GM12874 (cell line): ENCODE data around the gene RPS6KL1.

ENCODE experiments used
- CTCF ChIP-seq: IDR thresholded peaks from 2 replicates; pipeline ENCODE4 v1.5.1; 2011; ENCODE audit warnings: low read depth, mild to moderate bottlenecking, control low read depth, low read length, moderate library complexity; ENCODE audit not compliant: insufficient read depth

Gene RPS6KL1

GRCh38 chr14:74945261-74945851, 22.3 kb upstream of the RPS6KL1 start:
- TF ChIP-seq CTCF: peak; percentile 62

- no peak for TF ChIP-seq CTCF
These were observed 19.5 kb upstream of the RPS6KL1 start for GRCh38 chr14:74942608-74943007.

- TF ChIP-seq CTCF: no peak
These were observed 19.1 kb upstream of the RPS6KL1 start for GRCh38 chr14:74942181-74942580.

- no peak for TF ChIP-seq CTCF
These were observed 18.6 kb upstream of the RPS6KL1 start for GRCh38 chr14:74941676-74942097.

GRCh38 chr14:74940956-74941565, 18.0 kb upstream of the RPS6KL1 start:
- TF ChIP-seq CTCF: no peak

- TF ChIP-seq CTCF: no peak
These were observed 15.8 kb upstream of the RPS6KL1 start for GRCh38 chr14:74938531-74939495.

GRCh38 chr14:74937171-74937570, 14.1 kb upstream of the RPS6KL1 start:
- TF ChIP-seq CTCF: no peak
